Psoas muscle (tissue), 8 donors: ENCODE results near the gene C15orf40. TPM values are rescaled to one million over a fixed set of nuclear protein-coding genes. Genes with fewer than 3 reads are reported as not detected.

Experiments used
- ATAC-seq, 4 donors: fragments of 200-7000 bp; cut with Tn5 transposase; one replicate each; pipeline ENCODE4 v1.9.1; 2020; ENCODE audit warnings: moderate library complexity in 3 of 4, mild to moderate bottlenecking in 2 of 4
- DNase-seq, 2 donors: peaks; one replicate each; pipeline ENCODE4 v3.0.0-alpha.2; 2020
- H3K27ac ChIP-seq: fragments of 200-600 bp; one replicate; pipeline ENCODE4 v1.8.0; 2022
- H3K27me3 ChIP-seq, 3 donors: fragments of 200-600 bp in 1 of 3; one replicate each; pipeline versions ENCODE4 v1.6.1 to v1.8.0; 2013 to 2022; ENCODE audit warnings: low read length in 2 of 3, mild to moderate bottlenecking in 2 of 3, moderate library complexity in 1 of 3; ENCODE audit not compliant: insufficient read depth in 3 of 3
- H3K36me3 ChIP-seq, 2 donors: fragments of 200-600 bp in 1 of 2; one replicate each; pipeline versions ENCODE4 v1.6.1 to v1.8.0; 2013 to 2022; ENCODE audit warnings: low read depth in 1 of 2, mild to moderate bottlenecking in 1 of 2, moderate library complexity in 1 of 2; ENCODE audit not compliant: insufficient read depth in 1 of 2
- H3K4me1 ChIP-seq: fragments of 200-600 bp; one replicate; pipeline ENCODE4 v1.8.0; 2022
- H3K4me3 ChIP-seq: fragments of 200-600 bp; one replicate; pipeline ENCODE4 v1.8.0; 2022; ENCODE audit warnings: mild to moderate bottlenecking
- H3K9me3 ChIP-seq: fragments of 200-600 bp; one replicate; pipeline ENCODE4 v1.8.0; 2022
- WGBS, 3 donors: extraction: QIAGEN DNeasy Blood & Tissue Kit; methylation state at CpG; one replicate each; pipeline versions ENCODE4 v1.1.6 to v1.1.7; 2013; 5-methylcytosine and 5-hydroxymethylcytosine counted together
- intact Hi-C, 2 donors: fragments of 100-400 bp; cut with DNase I; formaldehyde crosslinking; loops; one replicate each; pipeline versions ENCODE4 v1.11.0 to v1.14.2; 2022
- polyA plus RNA-seq, 3 donors: library from polyadenylated mRNA; stranded (reverse); fragments of 200-250 nt; gene quantifications; one replicate each; pipeline ENCODE4 v1.2.3, GENCODE V29; 2013
- total RNA-seq, 4 donors: library from RNA; stranded (reverse); fragmentation: NEBNext Ultra II Directional in 2 of 4; extraction: Animal tissue kit (Norgen Biotek cat#: 25700) in 2 of 4; gene quantifications; one replicate each; pipeline versions ENCODE4 v1.2.1 to v1.2.4, GENCODE V29; 2021 to 2023
- TF ChIP-seq, protein P1 (sequence below): fragments of 200-600 bp; IDR thresholded peaks from one replicate; pipeline ENCODE4 v1.8.0; 2022; ENCODE audit warnings: antibody characterized with exemption
- donor health status: healthy with polysubstance abuse.
- donor health status: DM: no; HTN: no; CAD: no; lungs with moderate emphysema.
- donor health status: Bipolar disorder and iron deficiency.
- donor health status: healthy.
- donor health status: DM: yes; HTN: yes; CAD: no.
- donor health status: DM: no; HTN: no; CAD: no.
- donor health status: DM: no; HTN: no; CAD: no.
- donor health status: DM: yes; HTN: yes; CAD: no.

C15orf40 gene
- total and polyA plus RNA-seq, 7 donors: 6.3 to 16.2 (median 11.3) TPM

- no peak for DNase-seq
- Histone ChIP-seq H3K4me3 (no peak overlapping the region), H3K4me1 (no peaks in the 10 kb centered on the region), H3K27me3 (no peaks in the 10 kb centered on the region), H3K27ac (no peak overlapping the region), H3K9me3 (no peaks in the 10 kb centered on the region), H3K36me3 (peaks cover 6 to 52% of the 10 kb centered on the region in 2 donors)
- ATAC-seq: peak in 1 of 4 donors; percentile 41
- WGBS, 3 donors: 81 to 92% (median 87%) methylated on average over 8 of the region's 8 CpGs
- intact Hi-C loops: no loop called here
- TF ChIP-seq, protein P1, sequence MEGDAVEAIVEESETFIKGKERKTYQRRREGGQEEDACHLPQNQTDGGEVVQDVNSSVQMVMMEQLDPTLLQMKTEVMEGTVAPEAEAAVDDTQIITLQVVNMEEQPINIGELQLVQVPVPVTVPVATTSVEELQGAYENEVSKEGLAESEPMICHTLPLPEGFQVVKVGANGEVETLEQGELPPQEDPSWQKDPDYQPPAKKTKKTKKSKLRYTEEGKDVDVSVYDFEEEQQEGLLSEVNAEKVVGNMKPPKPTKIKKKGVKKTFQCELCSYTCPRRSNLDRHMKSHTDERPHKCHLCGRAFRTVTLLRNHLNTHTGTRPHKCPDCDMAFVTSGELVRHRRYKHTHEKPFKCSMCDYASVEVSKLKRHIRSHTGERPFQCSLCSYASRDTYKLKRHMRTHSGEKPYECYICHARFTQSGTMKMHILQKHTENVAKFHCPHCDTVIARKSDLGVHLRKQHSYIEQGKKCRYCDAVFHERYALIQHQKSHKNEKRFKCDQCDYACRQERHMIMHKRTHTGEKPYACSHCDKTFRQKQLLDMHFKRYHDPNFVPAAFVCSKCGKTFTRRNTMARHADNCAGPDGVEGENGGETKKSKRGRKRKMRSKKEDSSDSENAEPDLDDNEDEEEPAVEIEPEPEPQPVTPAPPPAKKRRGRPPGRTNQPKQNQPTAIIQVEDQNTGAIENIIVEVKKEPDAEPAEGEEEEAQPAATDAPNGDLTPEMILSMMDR: no peak
Observed at GRCh38 chr15:83030021-83030420, 18.6 kb upstream of the C15orf40 start.

GRCh38 chr15:83018436-83018835, 7.0 kb upstream of the C15orf40 start:
- Histone ChIP-seq H3K4me1 (no peaks in the 10 kb centered on the region), H3K36me3 (peaks cover 5 to 60% of the 10 kb centered on the region in 2 donors), H3K4me3 (no peak overlapping the region), H3K27ac (no peak overlapping the region), H3K27me3 (no peaks in the 10 kb centered on the region), H3K9me3 (no peaks in the 10 kb centered on the region)
- TF ChIP-seq, protein P1: no peak
- WGBS, 3 donors: 82 to 86% (median 85%) methylated on average over 2 of the region's 2 CpGs
- ATAC-seq (no peak), DNase-seq (no peak)
- intact Hi-C loops: no loop called here

GRCh38 chr15:83016906-83017305, 5.5 kb upstream of the C15orf40 start:
- no peak for DNase-seq
- Histone ChIP-seq H3K27me3 (no peaks in the 10 kb centered on the region), H3K4me3 (no peak overlapping the region), H3K27ac (no peak overlapping the region), H3K4me1 (peaks cover 3% of the 10 kb centered on the region), H3K9me3 (no peaks in the 10 kb centered on the region), H3K36me3 (peaks cover 5 to 58% of the 10 kb centered on the region in 2 donors)
- TF ChIP-seq, protein P1: no peak
- no peak for ATAC-seq
- intact Hi-C loops: no loop called here
- WGBS, 3 donors: 83 to 86% (median 85%) methylated on average over 5 of the region's 5 CpGs

DNA sequence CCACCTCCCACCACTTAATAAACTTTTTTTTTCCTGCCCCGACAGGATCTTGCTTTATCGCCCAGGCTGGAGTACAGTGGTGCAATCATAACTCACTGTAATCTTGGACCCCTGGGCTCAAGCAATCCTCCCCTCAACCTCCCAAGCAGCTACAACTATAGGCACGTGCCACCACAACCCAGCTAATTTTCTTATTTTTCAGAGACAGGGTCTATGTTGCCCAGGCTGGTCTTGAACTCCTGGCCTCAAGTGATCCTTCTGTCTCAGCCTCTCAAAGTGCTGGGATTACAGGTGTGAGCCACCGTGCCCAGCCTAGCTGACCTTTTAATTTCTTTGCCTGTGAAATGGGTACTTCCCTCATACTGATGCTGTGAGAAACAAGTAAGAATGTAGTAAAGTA, 3.9 kb upstream of the C15orf40 start:
- intact Hi-C loops: no loop called here
- Histone ChIP-seq H3K9me3 (no peaks in the 10 kb centered on the region), H3K4me3 (no peak overlapping the region), H3K4me1 (peaks cover 10% of the 10 kb centered on the region), H3K36me3 (peaks cover 5 to 51% of the 10 kb centered on the region in 2 donors), H3K27ac (peak overlapping the region; percentile 37), H3K27me3 (no peaks in the 10 kb centered on the region)
- no peak for DNase-seq
- no peak for ATAC-seq
- TF ChIP-seq, protein P1: no peak
- 81 to 86% (median 82%) methylated on average over 4 of the region's 4 CpGs for WGBS, 3 donors

DNA sequence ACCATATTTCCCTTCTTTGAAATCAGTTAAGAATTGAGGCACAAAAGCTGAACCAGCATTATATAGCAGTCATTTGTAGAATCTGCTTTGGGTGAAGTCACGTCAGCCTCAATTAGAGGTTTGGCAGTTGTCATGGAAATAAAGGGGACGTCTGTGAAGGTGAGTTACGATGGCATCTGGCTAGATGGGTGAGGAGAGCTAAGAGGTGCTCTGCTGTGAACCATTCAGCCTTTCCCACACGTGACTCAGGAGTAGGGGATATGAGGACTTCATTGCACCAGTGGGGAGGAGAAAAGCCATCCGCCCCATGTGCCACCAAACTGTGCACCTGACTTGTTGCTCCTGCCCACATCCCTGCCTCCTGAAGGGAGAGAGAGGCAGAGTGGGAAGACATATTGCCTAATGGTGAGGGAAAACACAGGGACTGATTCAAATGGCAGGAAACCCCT, 2.8 kb upstream of the C15orf40 start:
- Histone ChIP-seq H3K27me3 (no peaks in the 10 kb centered on the region), H3K4me3 (no peak overlapping the region), H3K9me3 (no peaks in the 10 kb centered on the region), H3K36me3 (peaks cover 3 to 47% of the 10 kb centered on the region in 2 donors), H3K4me1 (peaks cover 18% of the 10 kb centered on the region), H3K27ac (peak overlapping the region; percentile 37)
- ATAC-seq (no peak), DNase-seq (no peak)
- TF ChIP-seq, protein P1: no peak
- 45 to 70% (median 48%) methylated on average over 5 of the region's 5 CpGs for WGBS, 3 donors
- intact Hi-C loops: loop anchor here (5.0 kb wide), 3 partner anchors 43 to 193 kb away; partner anchors contain the start of genes HDGFL3 (in 1 of the 2) and TM6SF1 (in 1 of the 2)
